ENCODE results near the gene SLC25A29. TPM values are rescaled to one million over a fixed set of nuclear protein-coding genes. Genes with fewer than 3 reads are reported as not detected.
A peak's percentile ranks its signal among the peaks of the same experiment; 100 is the strongest.

The SLC25A29 gene
- total and polyA plus RNA-seq, 2 of the 4 experiments (the other 2 are of a cell fraction) = 6.5 to 37.7 TPM

DNA sequence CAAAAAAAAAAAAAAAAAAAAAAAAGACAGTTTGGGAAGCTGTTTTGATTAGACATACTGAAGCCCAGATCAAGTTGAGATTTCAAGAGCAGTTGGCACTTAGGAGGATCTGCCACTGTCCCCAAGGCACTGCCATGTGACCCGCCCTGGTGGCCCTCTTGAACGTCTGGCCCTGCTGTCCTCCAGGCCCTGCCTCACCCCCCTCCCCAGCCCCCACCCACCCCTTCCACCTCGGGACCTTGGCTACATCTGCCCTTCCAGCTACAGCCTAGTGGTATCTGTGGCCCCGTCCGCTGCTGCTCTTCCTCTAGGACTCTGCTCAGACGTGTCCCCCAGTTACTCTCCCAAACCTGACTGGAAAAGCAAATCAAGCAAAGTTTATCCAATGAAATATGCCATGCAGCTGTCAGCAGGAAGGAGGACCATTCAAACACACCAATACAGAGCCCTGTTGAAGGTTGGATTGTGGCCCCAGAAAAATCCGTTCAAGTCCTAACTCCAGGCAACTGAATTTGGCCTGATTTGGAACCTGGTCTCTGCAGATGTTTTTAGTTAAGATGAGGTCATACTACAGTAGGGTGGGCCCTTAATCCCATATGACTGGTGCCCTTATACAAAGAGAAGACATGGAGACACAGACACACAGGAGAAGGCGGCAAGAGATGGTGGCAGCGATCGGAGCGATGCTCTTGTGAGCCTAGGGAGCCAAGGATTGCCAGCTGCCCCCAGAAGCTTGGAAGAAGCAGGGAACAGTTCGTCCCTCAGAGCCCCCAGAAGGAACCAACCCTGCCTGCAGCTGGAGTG is 17.7 kb downstream of the SLC25A29 start:
- Histone ChIP-seq H3K36me3 (ENCODE audit: control insufficient read depth, insufficient read depth, low read length) (peaks cover 41% of the 10 kb centered on the region), H3K9me1 (ENCODE audit: insufficient read depth, low read length) (peaks cover 3% of the 10 kb centered on the region; the same call in 1 of the 2 replicates), H3K23ac (ENCODE audit: low read depth, low read length) (no peak overlapping the region), H3K4me2 (ENCODE audit: low read depth, low read length) (no peak overlapping the region), H2BK5ac (ENCODE audit: low read depth, low read length, poor library complexity, severe bottlenecking) (no peak overlapping the region), H4K91ac (ENCODE audit: insufficient read depth, low read depth, low read length) (no peak overlapping the region), H2BK120ac (ENCODE audit: low read depth, low read length) (no peak overlapping the region), H4K8ac (ENCODE audit: low read depth in 2 of 2, low read length in 2 of 2) (no peak overlapping the region), H3K27ac (ENCODE audit: insufficient read depth, low read length) (no peak overlapping the region), H3K9me3 (ENCODE audit: control insufficient read depth, insufficient read depth, low read length) (no peaks in the 10 kb centered on the region), H2AK9ac (replicated peaks; ENCODE audit: low read depth, low read length, poor library complexity) (no peak overlapping the region), H3K9ac (ENCODE audit: low read depth, low read length) (no peak overlapping the region), H2BK20ac (ENCODE audit: low read depth, low read length) (no peak overlapping the region), H3K4me1 (ENCODE audit: control insufficient read depth, insufficient read depth, low read length) (peaks cover 4% of the 10 kb centered on the region), H3K18ac (ENCODE audit: low read depth, low read length) (no peak overlapping the region), H3K27me3 (ENCODE audit: control insufficient read depth, insufficient read depth, low read length) (no peaks in the 10 kb centered on the region), H4K5ac (ENCODE audit: low read depth, low read length) (no peak overlapping the region), H4K20me1 (ENCODE audit: insufficient read depth, low read length) (peaks cover 5% of the 10 kb centered on the region), H3K79me1 (ENCODE audit: low read depth in 1 of 2, low read length in 2 of 2) (peaks cover 0 to 62% of the 10 kb centered on the region in 2 experiments; a peak in 3 of 4 replicates), H2AFZ (replicated peaks; ENCODE audit: low read length, poor library complexity) (no peak overlapping the region), H2AK5ac (ENCODE audit: low read depth, low read length) (no peak overlapping the region), H2BK15ac (ENCODE audit: low read depth, low read length) (no peak overlapping the region), H3K14ac (replicated peaks; ENCODE audit: low read depth, low read length) (no peak overlapping the region), H3K4me3 (ENCODE audit: insufficient read depth, low read depth, low read length) (no peak overlapping the region), H3K56ac (ENCODE audit: extremely low read depth, insufficient read depth, low read length) (no peak overlapping the region), H3K4ac (ENCODE audit: low read depth, low read length) (no peak overlapping the region)
- in situ Hi-C loops (cut with MboI; ENCODE audit: low sequenced_read_pairs) (no loop called here), intact Hi-C loops (cut with micrococcal nuclease) (loop anchor here (5.0 kb wide), 1 partner anchor 89 kb away; the partner anchor contains the start of gene WDR25), dilution Hi-C loops (cut with HindIII; ENCODE audit: low sequenced_read_pairs, unreplicated experiment) (no loop called here)
- TF ChIP-seq CHD1 (IDR thresholded peaks at IDR 0.05; ENCODE audit: low read depth, low read length) (no peak), RCOR1 (IDR thresholded peaks at IDR 0.05; ENCODE audit: insufficient replicate concordance, low read length) (no peak), FOS (IDR thresholded peaks at IDR 0.05; ENCODE audit: low read depth, low read length) (no peak), MAFK (IDR thresholded peaks at IDR 0.05; ENCODE audit: low read depth, low read length) (no peak), CEBPB (IDR thresholded peaks at IDR 0.05; ENCODE audit: low read depth, low read length) (no peak), SMC3 (IDR thresholded peaks at IDR 0.05; ENCODE audit: low read depth, low read length) (no peak), NFE2L2 (IDR thresholded peaks at IDR 0.05; ENCODE audit: low read depth, low read length) (no peak), POLR2A (IDR thresholded peaks at IDR 0.05; ENCODE audit: low read depth, low read length) (no peak), MXI1 (IDR thresholded peaks at IDR 0.05; ENCODE audit: borderline replicate concordance, low read depth, low read length) (no peak), RAD21 (IDR thresholded peaks at IDR 0.05; ENCODE audit: low read length) (no peak), MAZ (IDR thresholded peaks at IDR 0.05; ENCODE audit: borderline replicate concordance, low read depth, low read length) (no peak), RFX5 (IDR thresholded peaks at IDR 0.05; ENCODE audit: low read depth, low read length) (no peak)
- TF ChIP-seq, protein P1, sequence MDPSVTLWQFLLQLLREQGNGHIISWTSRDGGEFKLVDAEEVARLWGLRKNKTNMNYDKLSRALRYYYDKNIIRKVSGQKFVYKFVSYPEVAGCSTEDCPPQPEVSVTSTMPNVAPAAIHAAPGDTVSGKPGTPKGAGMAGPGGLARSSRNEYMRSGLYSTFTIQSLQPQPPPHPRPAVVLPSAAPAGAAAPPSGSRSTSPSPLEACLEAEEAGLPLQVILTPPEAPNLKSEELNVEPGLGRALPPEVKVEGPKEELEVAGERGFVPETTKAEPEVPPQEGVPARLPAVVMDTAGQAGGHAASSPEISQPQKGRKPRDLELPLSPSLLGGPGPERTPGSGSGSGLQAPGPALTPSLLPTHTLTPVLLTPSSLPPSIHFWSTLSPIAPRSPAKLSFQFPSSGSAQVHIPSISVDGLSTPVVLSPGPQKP (IDR thresholded peaks at IDR 0.05; ENCODE audit: borderline replicate concordance, low read depth, low read length) = no peak
- TF ChIP-seq, protein P2, sequence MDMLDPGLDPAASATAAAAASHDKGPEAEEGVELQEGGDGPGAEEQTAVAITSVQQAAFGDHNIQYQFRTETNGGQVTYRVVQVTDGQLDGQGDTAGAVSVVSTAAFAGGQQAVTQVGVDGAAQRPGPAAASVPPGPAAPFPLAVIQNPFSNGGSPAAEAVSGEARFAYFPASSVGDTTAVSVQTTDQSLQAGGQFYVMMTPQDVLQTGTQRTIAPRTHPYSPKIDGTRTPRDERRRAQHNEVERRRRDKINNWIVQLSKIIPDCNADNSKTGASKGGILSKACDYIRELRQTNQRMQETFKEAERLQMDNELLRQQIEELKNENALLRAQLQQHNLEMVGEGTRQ (IDR thresholded peaks at IDR 0.05; ENCODE audit: low read depth, low read length) = no peak
- TF ChIP-seq, protein P3, sequence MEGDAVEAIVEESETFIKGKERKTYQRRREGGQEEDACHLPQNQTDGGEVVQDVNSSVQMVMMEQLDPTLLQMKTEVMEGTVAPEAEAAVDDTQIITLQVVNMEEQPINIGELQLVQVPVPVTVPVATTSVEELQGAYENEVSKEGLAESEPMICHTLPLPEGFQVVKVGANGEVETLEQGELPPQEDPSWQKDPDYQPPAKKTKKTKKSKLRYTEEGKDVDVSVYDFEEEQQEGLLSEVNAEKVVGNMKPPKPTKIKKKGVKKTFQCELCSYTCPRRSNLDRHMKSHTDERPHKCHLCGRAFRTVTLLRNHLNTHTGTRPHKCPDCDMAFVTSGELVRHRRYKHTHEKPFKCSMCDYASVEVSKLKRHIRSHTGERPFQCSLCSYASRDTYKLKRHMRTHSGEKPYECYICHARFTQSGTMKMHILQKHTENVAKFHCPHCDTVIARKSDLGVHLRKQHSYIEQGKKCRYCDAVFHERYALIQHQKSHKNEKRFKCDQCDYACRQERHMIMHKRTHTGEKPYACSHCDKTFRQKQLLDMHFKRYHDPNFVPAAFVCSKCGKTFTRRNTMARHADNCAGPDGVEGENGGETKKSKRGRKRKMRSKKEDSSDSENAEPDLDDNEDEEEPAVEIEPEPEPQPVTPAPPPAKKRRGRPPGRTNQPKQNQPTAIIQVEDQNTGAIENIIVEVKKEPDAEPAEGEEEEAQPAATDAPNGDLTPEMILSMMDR (conservative IDR thresholded peaks at IDR 0.05; ENCODE audit: low read depth, low read length) = no peak
- ChIA-PET POLR2A (ENCODE audit: unreplicated experiment) (no interaction called here), CTCF (no interaction called here)
- WGBS, 2 experiments (ENCODE audit: extremely low coverage in 2 of 2, insufficient read length in 1 of 2) = 33% methylated on average over 1 of the region's 12 CpGs; no CpG with 5 or more reads in 1 of the 2 experiments
- ATAC-seq (ENCODE audit: low read depth) = no peak
- no TSS peak for BruUV-seq (replicated peaks)
- DNase-seq = peak; percentile 16

All from IMR-90 (cell line).